GM19193 (cell line): ENCODE results near the gene MSMB.

Experiments used
- POLR2A ChIP-seq: IDR thresholded peaks from 4 replicates; pipeline ENCODE4 v1.6.1; 2011; ENCODE audit not compliant: insufficient read depth, insufficient read length; ENCODE audit errors: extremely low read depth

Gene MSMB

GRCh38 chr10:46074196-46074946, 28.3 kb upstream of the MSMB start:
- no peak for TF ChIP-seq POLR2A

- TF ChIP-seq POLR2A, result no peak
These were observed 27.5 kb upstream of the MSMB start for GRCh38 chr10:46073564-46073963.

GRCh38 chr10:46070749-46071148, 24.7 kb upstream of the MSMB start:
- no peak for TF ChIP-seq POLR2A

- TF ChIP-seq POLR2A, result no peak
These were observed 23.8 kb upstream of the MSMB start for GRCh38 chr10:46069771-46070463.

GRCh38 chr10:46068905-46069304, 22.8 kb upstream of the MSMB start:
- TF ChIP-seq POLR2A, result no peak

GRCh38 chr10:46068117-46068516, 22.0 kb upstream of the MSMB start:
- TF ChIP-seq POLR2A, result no peak

- TF ChIP-seq POLR2A, result no peak
These were observed 18.3 kb upstream of the MSMB start for GRCh38 chr10:46064269-46064817.

GRCh38 chr10:46062723-46063428, 16.8 kb upstream of the MSMB start:
- TF ChIP-seq POLR2A, result no peak

- TF ChIP-seq POLR2A, result no peak
These were observed 14.6 kb upstream of the MSMB start for GRCh38 chr10:46060706-46061105.

GRCh38 chr10:46057038-46057437, 11.0 kb upstream of the MSMB start:
- no peak for TF ChIP-seq POLR2A

- TF ChIP-seq POLR2A, result no peak
These were observed 9.7 kb upstream of the MSMB start for GRCh38 chr10:46055771-46056170.

GRCh38 chr10:46053534-46054434, 7.7 kb upstream of the MSMB start:
- TF ChIP-seq POLR2A, result no peak

- TF ChIP-seq POLR2A, result no peak
These were observed 6.8 kb upstream of the MSMB start for GRCh38 chr10:46052791-46053375.
